Ovary (tissue), 3 donors: ENCODE results near the gene PTGES2.

Experiments
- EP300 ChIP-seq: sonication (generic); formaldehyde crosslinking; IDR thresholded peaks from one replicate; pipeline ENCODE4 v1.6.1; 2017; ENCODE audit warnings: antibody characterized with exemption
- POLR2A ChIP-seq: fragments of 450-650 bp; IDR thresholded peaks from one replicate; pipeline ENCODE4 v1.6.1; 2017; ENCODE audit warnings: antibody characterized with exemption, mild to moderate bottlenecking, moderate library complexity
- TF ChIP-seq, protein P1 (sequence below), 3 donors: fragments of 450-650 bp in 2 of 3; fragments of 200-600 bp in 1 of 3; IDR thresholded peaks; one replicate each; pipeline versions ENCODE4 v1.5.1 to v1.8.0; 2016 to 2022; ENCODE audit warnings: antibody characterized with exemption in 3 of 3, mild to moderate bottlenecking in 1 of 3
- donor health status: DM: no; HTN: no; CAD: no.

DNA sequence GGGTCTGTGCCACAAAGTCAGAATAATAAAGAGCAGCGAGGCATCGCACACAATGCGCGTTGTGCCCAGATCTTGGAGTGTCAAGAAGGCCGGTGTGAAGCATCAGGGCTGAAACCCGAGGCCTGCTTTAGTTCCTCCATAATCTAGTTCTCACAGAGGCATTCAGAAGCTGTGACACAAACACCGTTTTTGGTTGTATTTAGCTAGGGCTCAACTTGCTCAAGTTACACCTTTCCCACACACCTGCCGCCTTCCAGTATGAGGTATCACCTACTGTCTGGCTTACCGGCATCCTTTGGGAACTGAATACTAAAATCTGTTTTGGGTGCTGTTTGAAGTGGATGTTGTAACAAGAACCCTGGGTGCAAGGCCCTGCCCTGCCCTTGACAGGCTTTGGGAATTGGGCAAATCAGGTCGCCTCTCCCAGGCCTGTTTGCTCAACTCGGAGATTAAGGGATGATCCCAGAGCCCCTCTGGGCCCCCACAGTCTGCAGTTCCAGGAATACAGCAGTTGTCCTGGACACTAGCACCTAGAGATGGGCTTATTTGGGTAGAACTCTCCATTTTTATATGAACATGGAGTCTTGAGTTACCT lies 32.5 kb downstream of the PTGES2 start:
- TF ChIP-seq EP300 (no peak), POLR2A (no peak)
- TF ChIP-seq, protein P1, sequence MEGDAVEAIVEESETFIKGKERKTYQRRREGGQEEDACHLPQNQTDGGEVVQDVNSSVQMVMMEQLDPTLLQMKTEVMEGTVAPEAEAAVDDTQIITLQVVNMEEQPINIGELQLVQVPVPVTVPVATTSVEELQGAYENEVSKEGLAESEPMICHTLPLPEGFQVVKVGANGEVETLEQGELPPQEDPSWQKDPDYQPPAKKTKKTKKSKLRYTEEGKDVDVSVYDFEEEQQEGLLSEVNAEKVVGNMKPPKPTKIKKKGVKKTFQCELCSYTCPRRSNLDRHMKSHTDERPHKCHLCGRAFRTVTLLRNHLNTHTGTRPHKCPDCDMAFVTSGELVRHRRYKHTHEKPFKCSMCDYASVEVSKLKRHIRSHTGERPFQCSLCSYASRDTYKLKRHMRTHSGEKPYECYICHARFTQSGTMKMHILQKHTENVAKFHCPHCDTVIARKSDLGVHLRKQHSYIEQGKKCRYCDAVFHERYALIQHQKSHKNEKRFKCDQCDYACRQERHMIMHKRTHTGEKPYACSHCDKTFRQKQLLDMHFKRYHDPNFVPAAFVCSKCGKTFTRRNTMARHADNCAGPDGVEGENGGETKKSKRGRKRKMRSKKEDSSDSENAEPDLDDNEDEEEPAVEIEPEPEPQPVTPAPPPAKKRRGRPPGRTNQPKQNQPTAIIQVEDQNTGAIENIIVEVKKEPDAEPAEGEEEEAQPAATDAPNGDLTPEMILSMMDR (IDR thresholded peaks at IDR 0.05): no peak
